Neural cell (in vitro differentiated cells): ENCODE results near the gene SLC18A3.

Experiments
- CTCF ChIP-seq: fragments of 450-650 bp; IDR thresholded peaks from 2 replicates; pipeline ENCODE4 v1.5.1; 2014; ENCODE audit warnings: antibody characterized with exemption, mild to moderate bottlenecking, moderate library complexity; ENCODE audit not compliant: poor library complexity, severe bottlenecking
- EP300 ChIP-seq: fragments of 450-650 bp; conservative IDR thresholded peaks from 2 replicates; pipeline ENCODE4 v1.6.1; 2014; ENCODE audit warnings: antibody characterized with exemption, mild to moderate bottlenecking, moderate library complexity; ENCODE audit not compliant: poor library complexity, severe bottlenecking
- SMC3 ChIP-seq: fragments of 450-650 bp; conservative IDR thresholded peaks from 2 replicates; pipeline ENCODE4 v1.6.1; 2014; ENCODE audit warnings: antibody characterized with exemption, mild to moderate bottlenecking, moderate library complexity; ENCODE audit not compliant: poor library complexity
- TAF1 ChIP-seq: IDR thresholded peaks from 2 replicates; pipeline ENCODE4 v1.6.1; 2012; ENCODE audit warnings: low read depth

GRCh38 chr10:49657606-49658005, 47.5 kb downstream of the SLC18A3 start:
- TF ChIP-seq CTCF (no peak), SMC3 (no peak), TAF1 (no peak), EP300 (no peak)
